ENCODE results near the gene RIOK1. TPM values are rescaled to one million over a fixed set of nuclear protein-coding genes. Genes with fewer than 3 reads are reported as not detected.

RIOK1 gene
- total and polyA plus RNA-seq, 2 of the 13 experiments (the other 11 are each of a cell fraction or from before 2014, with no cell fraction given) = 9.4 to 37.8 TPM

- TF ChIP-seq ZHX2 (IDR thresholded peaks at IDR 0.05; ENCODE audit: low read depth) = peak; percentile 57; the same call in 1 of the 2 replicates
- TF ChIP-seq ZHX2 (CRISPR knock-in tag; IDR thresholded peaks at IDR 0.05; ENCODE audit: borderline replicate concordance) = no peak; the same call in 1 of the 2 replicates
- TF ChIP-seq MBNL3 (CRISPR knock-in tag; conservative IDR thresholded peaks at IDR 0.05) = no peak
- no peak for TF ChIP-seq TRIM22 (IDR thresholded peaks at IDR 0.05)
- TF ChIP-seq NPAS2 (CRISPR knock-in tag; IDR thresholded peaks at IDR 0.05; ENCODE audit: borderline replicate concordance) = no peak
- TF ChIP-seq MAF1 (CRISPR knock-in tag; IDR thresholded peaks at IDR 0.05; ENCODE audit: borderline replicate concordance) = 0 out of 2 replicates have a peak, but pooled peaks have one; percentile 48
- TF ChIP-seq HMGXB4 (CRISPR knock-in tag; IDR thresholded peaks at IDR 0.05; ENCODE audit: borderline replicate concordance in 1 of 2, low read depth in 1 of 2) = peak; percentile 92 to 94; a peak in 3 of 4 replicates
- TF ChIP-seq ZNF430 (CRISPR knock-in tag; IDR thresholded peaks at IDR 0.05) = peak; percentile 98
- TF ChIP-seq TBX2 (CRISPR knock-in tag; IDR thresholded peaks at IDR 0.05; ENCODE audit: borderline replicate concordance) = peak; percentile 95
- peak; percentile 21 for TF ChIP-seq DBP (CRISPR knock-in tag; IDR thresholded peaks at IDR 0.05; ENCODE audit: not compliant biosample characterization)
- TF ChIP-seq HNF4A (CRISPR knock-in tag; IDR thresholded peaks at IDR 0.05) = no peak; the same call in 1 of the 2 replicates
- peak; percentile 39; the same call in 1 of the 2 replicates for TF ChIP-seq FOXJ3 (CRISPR knock-in tag; IDR thresholded peaks at IDR 0.05; ENCODE audit: borderline replicate concordance)
- TF ChIP-seq WIZ (CRISPR knock-in tag; IDR thresholded peaks at IDR 0.05) = peak; percentile 93
- no peak for TF ChIP-seq MATR3 (CRISPR knock-in tag; IDR thresholded peaks at IDR 0.05)
- TF ChIP-seq ZKSCAN8 (CRISPR knock-in tag; IDR thresholded peaks at IDR 0.05; ENCODE audit: borderline replicate concordance) = peak; percentile 80; the same call in 1 of the 2 replicates
- TF ChIP-seq EEA1 (CRISPR knock-in tag; IDR thresholded peaks at IDR 0.05; ENCODE audit: borderline replicate concordance) = peak; percentile 95
- peak; percentile 75 for TF ChIP-seq NKX3-1 (CRISPR knock-in tag; IDR thresholded peaks at IDR 0.05)
- no peak for TF ChIP-seq ZSCAN30 (CRISPR knock-in tag; IDR thresholded peaks at IDR 0.05)
- TF ChIP-seq ZNF878 (CRISPR knock-in tag; IDR thresholded peaks at IDR 0.05) = peak; percentile 98
Measured at GRCh38 chr6:7389451-7390225, at the start of gene RIOK1, which contains the start of gene CAGE1 (continued).

All from HepG2 (cell line).